ENCODE measurements around the gene SLC39A5.
"Not testable (repeated sequence)": the region's sequence is repeated elsewhere in the genome, so short reads cannot be mapped to it uniquely, and the experiment has no call there.

The SLC39A5 gene

DNA sequence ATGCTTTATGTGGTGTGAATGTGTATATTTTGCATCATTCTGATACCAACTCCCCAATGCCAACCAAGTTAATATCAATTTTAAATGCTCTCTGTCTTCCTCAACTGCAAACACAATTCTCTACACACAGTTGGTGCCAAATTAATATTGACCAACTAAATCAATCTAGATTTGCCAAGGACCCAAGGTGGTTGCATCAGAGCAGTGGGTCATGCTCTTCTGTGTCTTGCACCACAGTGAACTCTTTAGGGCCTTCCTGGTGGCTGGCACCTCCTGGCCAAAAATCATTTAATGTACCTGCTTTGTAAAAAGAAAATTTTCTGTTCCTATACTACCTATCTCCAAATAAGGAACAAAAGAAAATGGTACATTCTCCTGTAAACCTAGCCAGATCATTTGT is 51.0 kb downstream of the SLC39A5 start:
- no peak for DNase-seq

DNA sequence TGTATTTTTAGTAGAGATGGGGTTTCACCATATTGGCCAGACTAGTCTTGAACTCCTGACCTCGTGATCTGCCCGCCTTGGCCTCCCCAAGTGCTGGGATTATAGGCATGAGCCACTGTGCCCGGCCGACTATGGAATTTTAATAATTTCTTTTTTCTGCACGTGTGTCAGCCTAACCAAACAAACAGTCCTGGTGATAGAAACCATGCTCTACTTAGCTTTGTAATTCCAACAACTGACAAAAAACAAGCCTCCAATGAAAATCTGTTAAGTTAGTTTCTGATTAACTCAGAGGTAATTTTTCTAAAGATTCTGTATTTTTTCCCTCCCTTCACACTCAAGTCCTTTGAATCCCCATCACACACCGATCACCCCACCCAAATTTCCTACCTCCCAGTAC is 52.2 kb downstream of the SLC39A5 start:
- DNase-seq = no peak

DNA sequence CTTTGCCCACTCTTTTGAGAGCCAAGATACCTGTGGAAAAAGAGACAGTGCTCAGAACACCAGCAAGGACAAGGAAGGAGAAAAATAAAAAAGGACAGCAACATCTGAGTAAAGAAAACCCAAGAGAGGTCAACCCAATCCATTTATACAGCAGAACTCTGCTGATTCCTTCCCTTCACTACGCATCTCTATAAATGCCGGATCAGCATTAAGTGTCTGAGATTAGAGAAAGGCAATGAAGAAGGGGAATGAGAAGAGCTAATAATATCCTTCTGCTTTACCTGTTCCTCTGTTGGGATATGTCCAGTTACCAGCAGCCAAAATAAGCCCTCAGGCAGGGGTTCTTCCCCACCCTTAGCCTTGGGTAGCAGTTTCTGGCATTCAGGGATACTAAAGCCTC is 52.7 kb downstream of the SLC39A5 start:
- no peak for DNase-seq

DNA sequence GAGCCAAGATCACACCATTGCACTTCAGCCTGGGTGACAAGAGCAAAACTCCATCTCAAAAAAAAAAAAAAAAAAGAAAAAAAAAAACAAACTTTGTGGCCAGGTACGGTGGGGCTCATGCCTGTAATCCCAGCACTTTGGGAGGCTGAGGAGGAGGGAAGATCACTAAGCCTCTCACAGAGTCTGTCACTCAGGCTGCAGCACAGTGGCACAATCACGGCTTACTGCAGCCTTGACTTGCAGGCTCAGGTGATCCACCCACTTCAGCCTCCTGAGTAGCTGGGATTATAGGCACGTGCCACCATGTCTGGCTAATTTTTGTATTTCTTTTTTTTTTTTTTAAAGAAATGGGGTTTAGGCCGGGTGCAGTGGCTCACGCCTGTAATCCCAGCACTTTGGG is 54.4 kb downstream of the SLC39A5 start:
- DNase-seq = not testable (repeated sequence)

DNA sequence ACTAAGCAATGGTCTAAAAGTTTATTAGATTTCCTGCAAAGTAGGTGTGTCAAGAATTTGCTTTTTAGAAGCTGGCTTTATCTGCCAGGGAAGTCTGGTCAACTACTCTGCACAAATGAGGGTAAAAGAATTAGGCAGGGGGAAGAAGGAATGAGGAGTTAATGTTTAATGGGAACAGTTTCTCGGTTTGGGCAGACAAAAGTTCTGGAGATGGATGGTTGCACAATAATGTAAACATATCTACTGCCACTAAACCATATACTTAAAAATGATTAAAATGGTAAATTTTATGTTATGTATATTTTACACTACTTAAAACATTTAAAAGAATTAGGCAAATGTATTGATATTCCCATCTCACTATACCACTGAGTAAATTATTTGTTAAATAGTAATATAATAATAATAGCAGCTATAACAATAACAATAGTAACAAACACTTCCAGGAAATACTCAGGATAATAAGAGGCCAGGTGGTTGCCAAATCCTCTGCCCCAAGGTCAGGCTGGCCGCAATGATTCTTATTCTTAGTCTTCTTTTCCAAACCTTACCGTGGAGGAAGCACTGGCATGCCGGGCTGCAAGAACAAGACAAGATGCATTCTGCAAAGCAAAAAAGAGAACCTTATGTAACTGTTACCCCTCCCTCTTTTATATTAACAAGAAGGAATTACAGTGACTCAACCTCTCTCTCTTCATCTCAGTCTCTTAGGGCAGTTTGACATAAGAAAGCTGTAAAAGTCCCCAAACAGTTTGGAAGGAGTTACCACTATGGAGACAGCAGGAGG is 56.4 kb downstream of the SLC39A5 start:
- no peak for DNase-seq

Measured in T-helper 2 cell (primary cell).